ENCODE results near the gene MAPT.

Gene MAPT

DNA sequence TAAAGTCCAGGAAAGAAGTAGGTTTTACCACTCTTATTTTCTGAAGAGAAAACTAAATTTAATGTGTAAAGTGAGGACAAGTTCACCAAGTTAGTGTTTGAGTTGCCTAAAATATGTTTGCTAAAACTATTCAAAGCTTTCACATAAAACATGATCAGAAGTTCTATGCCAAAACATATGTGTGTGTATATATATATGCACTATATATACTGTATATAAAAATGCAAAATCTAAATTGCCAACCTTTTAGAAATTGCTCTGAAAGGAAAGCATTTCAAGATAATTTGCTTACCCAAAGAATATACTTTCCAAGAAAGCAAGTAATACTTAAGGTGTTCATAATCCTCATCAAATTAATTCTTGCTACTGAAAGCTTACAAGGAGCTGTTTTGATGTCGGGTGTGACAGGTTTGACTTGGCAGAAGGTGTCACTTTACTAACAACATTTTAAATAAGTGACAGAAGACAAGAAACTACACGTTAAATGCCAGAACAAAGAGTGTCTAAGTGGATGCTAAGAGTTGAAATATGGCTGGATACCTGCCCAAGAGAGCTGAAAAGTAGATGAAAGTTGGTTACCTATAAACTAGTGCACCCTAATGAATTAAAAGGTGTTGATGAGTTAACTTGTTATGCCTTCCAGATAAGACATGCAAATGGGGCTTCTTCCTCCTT, 72.4 kb downstream of the MAPT start:
- DNase-seq (ENCODE audit: extremely low read depth, low read depth) = no peak
- no peak overlapping the region for H3K4me3 ChIP-seq (replicated peaks; ENCODE audit: low read depth, low read length)
- TF ChIP-seq, protein P1, sequence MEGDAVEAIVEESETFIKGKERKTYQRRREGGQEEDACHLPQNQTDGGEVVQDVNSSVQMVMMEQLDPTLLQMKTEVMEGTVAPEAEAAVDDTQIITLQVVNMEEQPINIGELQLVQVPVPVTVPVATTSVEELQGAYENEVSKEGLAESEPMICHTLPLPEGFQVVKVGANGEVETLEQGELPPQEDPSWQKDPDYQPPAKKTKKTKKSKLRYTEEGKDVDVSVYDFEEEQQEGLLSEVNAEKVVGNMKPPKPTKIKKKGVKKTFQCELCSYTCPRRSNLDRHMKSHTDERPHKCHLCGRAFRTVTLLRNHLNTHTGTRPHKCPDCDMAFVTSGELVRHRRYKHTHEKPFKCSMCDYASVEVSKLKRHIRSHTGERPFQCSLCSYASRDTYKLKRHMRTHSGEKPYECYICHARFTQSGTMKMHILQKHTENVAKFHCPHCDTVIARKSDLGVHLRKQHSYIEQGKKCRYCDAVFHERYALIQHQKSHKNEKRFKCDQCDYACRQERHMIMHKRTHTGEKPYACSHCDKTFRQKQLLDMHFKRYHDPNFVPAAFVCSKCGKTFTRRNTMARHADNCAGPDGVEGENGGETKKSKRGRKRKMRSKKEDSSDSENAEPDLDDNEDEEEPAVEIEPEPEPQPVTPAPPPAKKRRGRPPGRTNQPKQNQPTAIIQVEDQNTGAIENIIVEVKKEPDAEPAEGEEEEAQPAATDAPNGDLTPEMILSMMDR (IDR thresholded peaks at IDR 0.05; ENCODE audit: low read depth, low read length, missing control alignments) = no peak

DNA sequence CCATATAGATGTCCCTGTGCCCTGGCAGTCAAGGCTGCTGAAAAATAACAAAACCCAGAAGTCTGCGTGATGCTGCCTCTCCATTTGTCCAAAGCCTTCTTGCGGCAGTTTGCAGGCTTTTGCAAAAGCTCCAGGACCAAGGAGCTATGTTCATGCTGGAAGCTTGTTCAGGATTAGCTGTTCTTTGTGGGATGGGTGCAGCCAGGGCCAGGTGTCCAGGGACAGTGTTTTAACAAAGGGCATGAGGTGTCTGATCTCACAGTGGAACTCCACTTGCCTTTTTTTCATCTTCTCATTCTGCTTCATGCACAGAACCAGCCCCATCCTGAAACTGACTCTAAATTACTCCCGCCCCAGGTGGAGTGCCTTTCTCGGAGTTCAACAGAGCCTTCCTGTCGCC, 73.0 kb downstream of the MAPT start:
- DNase-seq (ENCODE audit: extremely low read depth, low read depth) = no peak
- TF ChIP-seq, protein P1 (IDR thresholded peaks at IDR 0.05; ENCODE audit: low read depth, low read length, missing control alignments) = no peak

DNA sequence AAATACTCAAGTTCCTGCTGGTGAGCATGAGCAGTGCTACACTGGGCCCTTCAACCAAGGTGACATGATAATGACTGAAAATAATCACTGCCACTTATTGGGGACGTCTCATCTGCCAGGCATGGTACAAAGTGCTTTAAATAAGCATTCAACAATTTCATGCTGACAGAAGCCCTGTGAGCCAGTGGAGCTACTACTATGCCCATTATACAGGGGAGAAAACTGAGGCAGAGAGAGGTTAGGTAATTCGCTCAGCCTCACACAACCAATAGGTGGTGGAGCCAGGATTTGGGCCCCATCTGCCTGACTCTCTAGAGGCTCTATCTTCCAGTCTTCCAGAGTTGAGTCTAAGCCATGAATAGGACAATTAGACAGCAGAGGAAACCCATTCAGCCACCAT, 74.4 kb downstream of the MAPT start:
- H3K4me3 ChIP-seq (replicated peaks; ENCODE audit: low read depth, low read length) = no peak overlapping the region
- TF ChIP-seq, protein P1 (IDR thresholded peaks at IDR 0.05; ENCODE audit: low read depth, low read length, missing control alignments) = no peak
- DNase-seq (ENCODE audit: extremely low read depth, low read depth) = no peak

More for the DNA sequence above, 73.0 kb downstream of the MAPT start:
- no peak overlapping the region for H3K4me3 ChIP-seq (replicated peaks; ENCODE audit: low read depth, low read length)

DNA sequence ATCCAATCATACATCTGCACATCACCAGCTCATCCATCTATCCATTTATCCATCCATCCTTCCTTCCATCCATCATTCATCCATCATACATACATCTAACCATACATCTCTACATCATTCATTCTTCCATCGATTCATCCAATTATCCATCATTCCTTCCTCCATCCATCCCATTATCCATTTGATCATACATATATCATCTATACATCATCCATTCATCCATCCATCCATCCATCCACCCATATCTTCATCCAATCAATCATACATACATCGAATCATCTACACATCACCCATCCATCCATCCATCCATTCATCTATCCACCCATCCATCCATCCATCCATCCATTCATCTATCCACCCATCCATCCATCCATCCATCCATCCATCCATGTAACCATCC, 75.4 kb downstream of the MAPT start:
- TF ChIP-seq, protein P1 (IDR thresholded peaks at IDR 0.05; ENCODE audit: low read depth, low read length, missing control alignments) = no peak
- H3K4me3 ChIP-seq (replicated peaks; ENCODE audit: low read depth, low read length) = no peak overlapping the region
- DNase-seq (ENCODE audit: extremely low read depth, low read depth) = no peak

DNA sequence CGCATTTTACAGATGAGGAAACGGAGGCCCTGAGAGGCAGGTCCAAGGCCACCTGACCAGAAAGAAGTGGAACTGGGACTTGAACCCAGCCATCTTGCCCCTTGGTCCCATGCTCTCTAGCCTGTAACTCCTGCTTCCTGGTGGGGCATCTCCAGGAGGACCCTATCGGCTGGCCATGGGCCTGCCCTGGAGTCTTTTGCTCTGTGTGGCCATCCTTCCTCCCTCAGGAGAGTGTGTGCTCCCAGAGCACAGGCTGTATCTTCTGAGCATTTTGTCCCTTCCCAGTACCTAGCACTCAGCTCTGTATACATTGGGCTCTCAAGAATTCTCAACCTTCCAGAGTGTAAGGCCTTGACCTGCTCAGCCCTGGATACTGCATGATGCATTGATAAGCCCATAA, 76.3 kb downstream of the MAPT start:
- no peak overlapping the region for H3K4me3 ChIP-seq (replicated peaks; ENCODE audit: low read depth, low read length)
- no peak for DNase-seq (ENCODE audit: extremely low read depth, low read depth)
- TF ChIP-seq, protein P1 (IDR thresholded peaks at IDR 0.05; ENCODE audit: low read depth, low read length, missing control alignments) = no peak

DNA sequence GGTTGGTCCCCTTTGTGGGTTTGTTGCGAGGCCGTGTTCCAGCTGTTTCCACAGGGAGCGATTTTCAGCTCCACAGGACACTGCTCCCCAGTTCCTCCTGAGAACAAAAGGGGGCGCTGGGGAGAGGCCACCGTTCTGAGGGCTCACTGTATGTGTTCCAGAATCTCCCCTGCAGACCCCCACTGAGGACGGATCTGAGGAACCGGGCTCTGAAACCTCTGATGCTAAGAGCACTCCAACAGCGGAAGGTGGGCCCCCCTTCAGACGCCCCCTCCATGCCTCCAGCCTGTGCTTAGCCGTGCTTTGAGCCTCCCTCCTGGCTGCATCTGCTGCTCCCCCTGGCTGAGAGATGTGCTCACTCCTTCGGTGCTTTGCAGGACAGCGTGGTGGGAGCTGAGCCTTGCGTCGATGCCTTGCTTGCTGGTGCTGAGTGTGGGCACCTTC, 77.4 kb downstream of the MAPT start:
- H3K4me3 ChIP-seq (replicated peaks; ENCODE audit: low read depth, low read length) = no peak overlapping the region
- TF ChIP-seq, protein P1 (IDR thresholded peaks at IDR 0.05; ENCODE audit: low read depth, low read length, missing control alignments) = no peak
- DNase-seq (ENCODE audit: extremely low read depth, low read depth) = no peak

DNA sequence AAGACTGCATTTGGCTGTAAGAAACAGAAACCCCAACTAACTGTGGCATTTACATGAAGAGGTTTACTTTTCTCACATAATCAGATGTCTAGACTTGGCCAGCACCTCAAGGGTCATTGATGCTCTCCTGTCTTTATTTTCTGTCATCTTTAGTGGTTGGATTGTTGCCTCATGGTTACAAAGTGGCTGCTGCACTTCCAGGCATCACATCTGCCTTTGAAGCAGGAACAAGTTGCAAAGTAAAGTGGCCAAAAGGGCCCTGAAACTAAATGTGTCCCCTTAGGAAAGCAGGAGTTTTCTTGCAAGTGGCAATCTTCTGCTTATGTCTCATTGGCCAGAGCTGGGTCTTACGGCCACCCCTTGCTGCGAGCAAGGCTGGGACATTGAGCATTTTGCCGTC, 78.2 kb downstream of the MAPT start:
- TF ChIP-seq, protein P1 (IDR thresholded peaks at IDR 0.05; ENCODE audit: low read depth, low read length, missing control alignments) = no peak
- DNase-seq (ENCODE audit: extremely low read depth, low read depth) = no peak
- no peak overlapping the region for H3K4me3 ChIP-seq (replicated peaks; ENCODE audit: low read depth, low read length)

All from HFF-Myc (cell line).